Astrocyte (in vitro differentiated cells and primary cell): ENCODE results near the gene GALNT7. TPM values are rescaled to one million over a fixed set of nuclear protein-coding genes. Genes with fewer than 3 reads are reported as not detected.

Experiments
- DNase-seq: peaks from one replicate; pipeline ENCODE4 v3.0.0-alpha.2; 2010; ENCODE audit warnings: low read depth
- FAIRE-seq: peaks from 2 replicates; lab custom pipeline; 2011; peaks lifted over from hg19 to GRCh38; lab: Jason Lieb, UNC
- H2AFZ ChIP-seq: 2 replicates; pipeline ENCODE4 v1.6.0; 2012; ENCODE audit warnings: low read depth, low read length, inconsistent platforms
- H3K27ac ChIP-seq: 2 replicates; pipeline ENCODE4 v1.5.1; 2011; ENCODE audit warnings: low read depth, low read length, inconsistent platforms
- H3K27me3 ChIP-seq: 2 replicates; pipeline ENCODE4 v1.6.0; 2011; ENCODE audit warnings: low read length, inconsistent platforms; ENCODE audit not compliant: insufficient read depth
- H3K36me3 ChIP-seq: 2 replicates; pipeline ENCODE4 v1.5.1; 2011; ENCODE audit warnings: low read length, inconsistent platforms; ENCODE audit not compliant: insufficient read depth
- H3K4me1 ChIP-seq: 2 replicates; pipeline ENCODE4 v1.5.1; 2011; ENCODE audit warnings: low read length, inconsistent platforms; ENCODE audit not compliant: insufficient read depth
- H3K4me2 ChIP-seq: 2 replicates; pipeline ENCODE4 v1.6.0; 2012; ENCODE audit warnings: low read length, inconsistent platforms
- H3K4me3 ChIP-seq: 2 replicates; pipeline ENCODE4 v1.5.1; 2011; ENCODE audit warnings: low read depth, mild to moderate bottlenecking, low read length, inconsistent platforms; ENCODE audit not compliant: insufficient read depth
- H3K79me2 ChIP-seq: 2 replicates; pipeline ENCODE4 v1.6.0; 2012; ENCODE audit warnings: mild to moderate bottlenecking, low read length, inconsistent platforms; ENCODE audit not compliant: insufficient read depth
- H3K9ac ChIP-seq: 2 replicates; pipeline ENCODE4 v1.6.0; 2012; ENCODE audit warnings: mild to moderate bottlenecking, low read length, inconsistent platforms
- H3K9me3 ChIP-seq: 2 replicates; pipeline ENCODE4 v1.5.1; 2012; ENCODE audit warnings: low read depth, mild to moderate bottlenecking, low read length, inconsistent platforms; ENCODE audit not compliant: insufficient read depth
- H4K20me1 ChIP-seq: 2 replicates; pipeline ENCODE4 v1.6.0; 2012; ENCODE audit warnings: low read length, inconsistent platforms; ENCODE audit not compliant: insufficient read depth
- H3K27ac Mint-ChIP-seq: one replicate; pipeline ENCODE4 v1.8.0; 2021; ENCODE audit warnings: mild to moderate bottlenecking, mixed read lengths; ENCODE audit not compliant: unreplicated experiment
- H3K27me3 Mint-ChIP-seq: one replicate; pipeline ENCODE4 v1.8.0; 2021; ENCODE audit warnings: low read depth, mixed read lengths; ENCODE audit not compliant: unreplicated experiment
- H3K36me3 Mint-ChIP-seq: one replicate; pipeline ENCODE4 v1.8.0; 2021; ENCODE audit warnings: low read depth, mixed read lengths; ENCODE audit not compliant: unreplicated experiment
- H3K4me1 Mint-ChIP-seq: one replicate; pipeline ENCODE4 v1.8.0; 2021; ENCODE audit warnings: low read depth, mixed read lengths; ENCODE audit not compliant: unreplicated experiment
- H3K4me3 Mint-ChIP-seq: one replicate; pipeline ENCODE4 v1.8.0; 2021; ENCODE audit warnings: mild to moderate bottlenecking, moderate library complexity, mixed read lengths; ENCODE audit not compliant: unreplicated experiment
- H3K9me3 Mint-ChIP-seq: one replicate; pipeline ENCODE4 v1.8.0; 2021; ENCODE audit warnings: mild to moderate bottlenecking, mixed read lengths; ENCODE audit not compliant: unreplicated experiment
- CTCF ChIP-seq: IDR thresholded peaks from 2 replicates; pipeline ENCODE4 v1.5.1; 2011; ENCODE audit warnings: low read depth, mild to moderate bottlenecking, inconsistent platforms, low read length, moderate library complexity; ENCODE audit not compliant: insufficient read depth
- EZH2 ChIP-seq: IDR thresholded peaks from 2 replicates; pipeline ENCODE4 v1.6.1; 2012; ENCODE audit warnings: mild to moderate bottlenecking, low read length, inconsistent platforms; ENCODE audit not compliant: insufficient read depth
- total RNA-seq: library from RNA; stranded (reverse); gene quantifications from 2 replicates; pipeline ENCODE4 v1.2.1, GENCODE V29; 2021

GALNT7 gene
- total RNA-seq, 1 donor from 2014 or later, result 97.6 TPM

GRCh38 chr4:173160871-173161270 lies 7.7 kb upstream of the GALNT7 start:
- peaks cover 7% of the 10 kb centered on the region for H3K4me1 Mint-ChIP-seq
- Histone ChIP-seq H3K4me1 (no peaks in the 10 kb centered on the region), H3K79me2 (no peaks in the 10 kb centered on the region), H3K4me2 (no peak overlapping the region), H3K9me3 (no peaks in the 10 kb centered on the region), H3K36me3 (no peaks in the 10 kb centered on the region), H3K4me3 (no peak overlapping the region), H3K9ac (no peak overlapping the region), H3K27ac (no peak overlapping the region), H3K27me3 (no peaks in the 10 kb centered on the region), H4K20me1 (no peaks in the 10 kb centered on the region), H2AFZ (no peak overlapping the region)
- H3K9me3 Mint-ChIP-seq, result peaks cover 2% of the 10 kb centered on the region
- FAIRE-seq (no peak), DNase-seq (no peak)
- H3K36me3 Mint-ChIP-seq, result peaks cover 2% of the 10 kb centered on the region
- no peak overlapping the region for H3K4me3 Mint-ChIP-seq
- no peaks in the 10 kb centered on the region for H3K27me3 Mint-ChIP-seq
- H3K27ac Mint-ChIP-seq, result no peak overlapping the region
- TF ChIP-seq EZH2 (no peak), CTCF (no peak)

GRCh38 chr4:173161311-173161710 lies 7.3 kb upstream of the GALNT7 start:
- H2AFZ ChIP-seq, result no peak overlapping the region
- H3K9me3 Mint-ChIP-seq, result peaks cover 2% of the 10 kb centered on the region
- H4K20me1 ChIP-seq, result no peaks in the 10 kb centered on the region
- no peaks in the 10 kb centered on the region for H3K27me3 ChIP-seq
- FAIRE-seq (no peak), DNase-seq (no peak)
- H3K4me3 Mint-ChIP-seq, result no peak overlapping the region
- H3K9me3 ChIP-seq, result no peaks in the 10 kb centered on the region
- no peak overlapping the region for H3K27ac ChIP-seq
- no peaks in the 10 kb centered on the region for H3K36me3 ChIP-seq
- H3K9ac ChIP-seq, result no peak overlapping the region
- no peaks in the 10 kb centered on the region for H3K4me1 ChIP-seq
- no peaks in the 10 kb centered on the region for H3K79me2 ChIP-seq
- no peak overlapping the region for H3K4me3 ChIP-seq
- TF ChIP-seq EZH2, result no peak
- no peak for TF ChIP-seq CTCF
- H3K4me2 ChIP-seq, result no peak overlapping the region
- H3K27ac Mint-ChIP-seq, result no peak overlapping the region
- H3K36me3 Mint-ChIP-seq, result peaks cover 2% of the 10 kb centered on the region
- no peaks in the 10 kb centered on the region for H3K27me3 Mint-ChIP-seq
- H3K4me1 Mint-ChIP-seq, result peaks cover 7% of the 10 kb centered on the region

- DNase-seq, result no peak
- H3K9me3 Mint-ChIP-seq, result peaks cover 2% of the 10 kb centered on the region
- H3K4me3 Mint-ChIP-seq, result no peak overlapping the region
These were observed 2.9 kb upstream of the GALNT7 start for GRCh38 chr4:173165706-173166105.

More at GRCh38 chr4:173165706-173166105, 2.9 kb upstream of the GALNT7 start:
- Histone ChIP-seq H3K4me1 (peaks cover 10% of the 10 kb centered on the region), H3K9me3 (no peaks in the 10 kb centered on the region), H3K27ac (no peak overlapping the region), H4K20me1 (peaks cover 5% of the 10 kb centered on the region), H2AFZ (no peak overlapping the region), H3K27me3 (no peaks in the 10 kb centered on the region), H3K4me2 (no peak overlapping the region), H3K4me3 (no peak overlapping the region), H3K79me2 (peaks cover 9% of the 10 kb centered on the region), H3K9ac (no peak overlapping the region), H3K36me3 (no peaks in the 10 kb centered on the region)
- Mint-ChIP-seq H3K27me3 (no peaks in the 10 kb centered on the region), H3K4me1 (peaks cover 8% of the 10 kb centered on the region), H3K27ac (no peak overlapping the region), H3K36me3 (peaks cover 2% of the 10 kb centered on the region)
- no peak for FAIRE-seq
- TF ChIP-seq EZH2, result no peak
- TF ChIP-seq CTCF, result no peak
